Karpas-422 (cell line): ENCODE data around the gene TCIRG1. TPM values are rescaled to one million over a fixed set of nuclear protein-coding genes. Genes with fewer than 3 reads are reported as not detected.
A peak's percentile ranks its signal among the peaks of the same experiment; 100 is the strongest.
"Not testable (repeated sequence)": the region's sequence is repeated elsewhere in the genome, so short reads cannot be mapped to it uniquely, and the experiment has no call there.

ENCODE experiments used
- DNase-seq: peaks from one replicate; pipeline ENCODE4 v3.0.0-alpha.2; 2015
- H2AFZ ChIP-seq: fragments of 200-600 bp; sonication (generic); 2 replicates; pipeline ENCODE4 v1.6.1; 2014; ENCODE audit warnings: antibody characterized with exemption, low read length, mixed read lengths
- H3K27ac ChIP-seq: fragments of 200-600 bp; sonication (generic); 2 replicates; pipeline ENCODE4 v1.5.1; 2014; ENCODE audit warnings: mild to moderate bottlenecking, low read length, moderate library complexity
- H3K27me3 ChIP-seq: fragments of 200-600 bp; sonication (generic); 2 replicates; pipeline ENCODE4 v1.6.1; 2014; ENCODE audit warnings: low read length, mixed read lengths
- H3K36me3 ChIP-seq: fragments of 200-600 bp; sonication (generic); 2 replicates; pipeline ENCODE4 v1.6.1; 2014; ENCODE audit warnings: low read length, mixed read lengths; ENCODE audit not compliant: insufficient read depth
- H3K4me1 ChIP-seq: fragments of 200-600 bp; sonication (generic); 2 replicates; pipeline ENCODE4 v1.6.1; 2014; ENCODE audit warnings: mild to moderate bottlenecking, low read length, mixed read lengths
- H3K4me2 ChIP-seq: fragments of 200-600 bp; sonication (generic); 2 replicates; pipeline ENCODE4 v1.6.1; 2014; ENCODE audit warnings: low read length, low read depth, mild to moderate bottlenecking; ENCODE audit not compliant: poor library complexity, severe bottlenecking
- H3K4me3 ChIP-seq: fragments of 200-600 bp; sonication (generic); 2 replicates; pipeline ENCODE4 v1.5.1; 2014; ENCODE audit warnings: mild to moderate bottlenecking, antibody characterized with exemption, low read length, mixed read lengths
- H3K79me2 ChIP-seq: fragments of 200-600 bp; sonication (generic); 2 replicates; pipeline ENCODE4 v1.6.1; 2014; ENCODE audit warnings: mild to moderate bottlenecking, low read length, mixed read lengths
- H3K9ac ChIP-seq: fragments of 200-600 bp; sonication (generic); 2 replicates; pipeline ENCODE4 v1.6.0; 2014; ENCODE audit warnings: low read length
- H3K9me2 ChIP-seq: fragments of 200-600 bp; sonication (generic), shearing (Covaris generic); replicated peaks from 2 replicates; pipeline ENCODE4 v1.6.0; 2014; ENCODE audit warnings: mild to moderate bottlenecking, low read length, moderate library complexity; ENCODE audit not compliant: insufficient read depth
- H3K9me3 ChIP-seq: fragments of 300-700, 200-600 bp; sonication (generic); 2 replicates; pipeline ENCODE4 v1.6.1; 2014; ENCODE audit warnings: low read length, mixed read lengths
- H4K20me1 ChIP-seq: fragments of 200-600 bp; sonication (generic); 2 replicates; pipeline ENCODE4 v1.6.1; 2014; ENCODE audit warnings: mild to moderate bottlenecking, antibody characterized with exemption, low read length, low read depth; ENCODE audit not compliant: insufficient read depth
- total RNA-seq: library from RNA; depleted of rRNA; stranded (reverse); fragments of >200 nt; shearing (Covaris generic); gene quantifications from 2 replicates; pipeline ENCODE4 v1.2.3, GENCODE V29; 2014; ENCODE audit warnings: low replicate concordance

Gene TCIRG1
- total RNA-seq, 1 experiment from 2014 or later = 47.7 TPM

DNA sequence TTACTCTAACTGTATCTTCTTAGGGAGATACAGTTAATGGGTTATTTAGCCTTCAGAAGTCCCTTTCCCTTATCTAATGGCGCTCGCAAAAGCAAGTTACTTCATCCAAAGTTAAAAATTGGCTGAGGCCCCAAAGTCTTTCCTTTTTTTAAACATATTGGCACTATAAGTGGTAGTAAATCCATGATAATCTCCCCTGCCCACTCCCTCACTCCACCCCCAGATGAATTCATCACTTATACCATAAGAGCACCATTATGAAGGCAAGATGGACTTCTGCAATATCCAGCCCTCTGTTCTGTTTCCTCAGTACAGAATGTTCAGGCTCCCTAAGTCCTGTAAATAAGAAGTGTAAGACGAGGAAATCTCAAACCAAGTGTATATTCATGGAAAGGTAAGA lies 44.7 kb downstream of the TCIRG1 start:
- Histone ChIP-seq H3K4me3 (no peak overlapping the region), H3K79me2 (peaks cover 78% of the 10 kb centered on the region), H3K9me2 (no peaks in the 10 kb centered on the region), H3K9ac (no peak overlapping the region), H2AFZ (no peak overlapping the region), H3K27ac (no peak overlapping the region), H3K9me3 (no peaks in the 10 kb centered on the region), H4K20me1 (0 out of 2 replicates have a peak, but pooled peaks cover under 1% of the 10 kb centered on the region), H3K27me3 (no peaks in the 10 kb centered on the region), H3K4me2 (no peak overlapping the region), H3K36me3 (peaks cover 15% of the 10 kb centered on the region), H3K4me1 (peaks cover 2% of the 10 kb centered on the region)
- no peak for DNase-seq

DNA sequence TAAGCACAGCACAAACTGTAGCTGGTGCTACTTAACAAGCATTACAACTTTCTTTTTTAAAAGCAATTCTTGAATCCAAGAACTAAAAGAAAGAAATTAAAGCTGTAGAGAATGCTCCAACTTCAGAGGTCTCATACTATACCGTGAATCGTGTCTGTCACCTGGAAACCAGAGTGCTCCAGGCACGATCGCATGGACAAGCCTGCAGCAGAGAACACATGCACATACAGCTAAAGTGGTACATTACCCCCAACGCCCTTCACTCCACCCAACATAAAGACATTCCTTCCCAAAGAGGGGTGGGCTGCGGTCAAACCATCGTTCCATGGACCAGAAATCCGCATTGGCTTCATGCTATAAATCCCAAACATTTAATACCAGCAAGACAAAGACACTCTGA lies 50.9 kb downstream of the TCIRG1 start:
- H3K27me3 ChIP-seq = no peaks in the 10 kb centered on the region
- no peak overlapping the region for H3K4me3 ChIP-seq
- no peaks in the 10 kb centered on the region for H3K9me3 ChIP-seq
- peak overlapping the region; percentile 7 for H3K27ac ChIP-seq
- no peak for DNase-seq
- H3K4me1 ChIP-seq = peaks cover 52% of the 10 kb centered on the region
- H3K9me2 ChIP-seq = no peaks in the 10 kb centered on the region
- H3K9ac ChIP-seq = no peak overlapping the region
- H2AFZ ChIP-seq = no peak overlapping the region
- peaks cover 7% of the 10 kb centered on the region; the same call in 1 of the 2 replicates for H3K36me3 ChIP-seq
- no peaks in the 10 kb centered on the region for H4K20me1 ChIP-seq
- H3K79me2 ChIP-seq = peaks cover 98% of the 10 kb centered on the region
- H3K4me2 ChIP-seq = no peak overlapping the region

DNA sequence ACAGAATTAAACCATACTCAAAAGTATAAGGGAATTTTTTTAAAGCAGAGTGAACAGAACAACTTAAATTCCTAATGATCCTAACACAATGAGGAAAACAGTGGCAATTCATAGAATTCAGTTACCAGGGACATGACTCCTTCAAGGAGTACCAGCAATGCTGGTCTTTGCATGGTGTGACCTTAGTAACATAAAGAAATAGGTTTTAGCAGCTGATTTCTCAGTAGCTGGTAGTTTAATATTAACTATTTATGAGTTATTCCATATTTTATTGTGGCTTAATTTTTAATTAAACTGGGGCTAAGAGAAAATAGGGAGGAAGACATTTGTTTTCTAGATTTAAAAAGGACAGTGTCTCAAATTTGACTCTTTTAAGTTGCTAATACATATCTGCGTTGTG lies 51.5 kb downstream of the TCIRG1 start:
- no peak overlapping the region for H2AFZ ChIP-seq
- H3K9ac ChIP-seq = no peak overlapping the region
- no peaks in the 10 kb centered on the region for H3K9me3 ChIP-seq
- H4K20me1 ChIP-seq = no peaks in the 10 kb centered on the region
- peaks cover 8% of the 10 kb centered on the region; the same call in 1 of the 2 replicates for H3K36me3 ChIP-seq
- no peaks in the 10 kb centered on the region for H3K27me3 ChIP-seq
- DNase-seq = no peak
- H3K4me2 ChIP-seq = peak overlapping the region; percentile 7
- no peaks in the 10 kb centered on the region for H3K9me2 ChIP-seq
- peaks cover 95% of the 10 kb centered on the region for H3K79me2 ChIP-seq
- peaks cover 52% of the 10 kb centered on the region for H3K4me1 ChIP-seq
- no peak overlapping the region for H3K4me3 ChIP-seq
- H3K27ac ChIP-seq = peak overlapping the region; percentile 7; the same call in 1 of the 2 replicates

DNA sequence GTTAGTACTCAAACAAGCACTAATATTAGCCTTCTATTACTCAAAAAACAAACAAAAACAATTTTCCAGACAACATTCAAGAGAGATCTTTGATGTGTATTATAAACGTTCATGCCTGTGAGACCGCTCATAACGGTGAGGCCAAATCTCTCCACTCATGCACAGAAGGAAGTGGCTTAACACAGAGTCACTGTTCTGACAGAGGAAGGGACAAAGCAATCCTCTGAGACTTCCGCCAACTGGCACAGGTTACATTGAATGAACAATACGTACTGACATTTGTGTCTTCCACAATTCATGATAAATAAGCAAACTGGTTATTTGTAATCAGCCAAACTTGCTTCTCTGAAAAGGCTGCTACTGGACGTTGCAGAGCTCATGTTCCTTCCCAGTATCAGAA lies 51.9 kb downstream of the TCIRG1 start:
- Histone ChIP-seq H3K9me2 (no peaks in the 10 kb centered on the region), H3K79me2 (peaks cover 91% of the 10 kb centered on the region)

DNA sequence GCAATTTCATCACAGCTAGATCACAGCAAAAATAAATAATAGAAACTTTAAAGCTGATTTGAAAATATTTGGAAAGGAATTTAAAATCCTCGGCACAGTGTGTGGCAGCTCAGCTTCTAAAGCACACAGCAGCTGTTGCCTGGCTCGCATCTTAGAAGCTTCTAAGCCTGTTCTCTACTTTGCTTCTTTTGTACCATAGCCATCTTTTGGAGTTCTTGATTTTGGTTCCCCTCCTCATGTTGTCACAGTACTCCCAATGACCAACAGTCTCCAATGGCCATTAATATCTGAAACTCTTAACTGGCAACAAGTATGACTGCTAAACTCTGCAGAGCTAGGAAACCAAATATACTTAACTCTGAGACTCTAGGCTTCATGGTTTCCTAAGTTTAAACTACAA lies 53.6 kb downstream of the TCIRG1 start:
- peaks cover 89% of the 10 kb centered on the region for H3K79me2 ChIP-seq
- no peaks in the 10 kb centered on the region for H3K9me2 ChIP-seq
- H2AFZ ChIP-seq = no peak overlapping the region
- no peak overlapping the region for H3K4me3 ChIP-seq
- peaks cover 52% of the 10 kb centered on the region for H3K4me1 ChIP-seq
- H3K36me3 ChIP-seq = peaks cover 8% of the 10 kb centered on the region; the same call in 1 of the 2 replicates
- no peak overlapping the region; the same call in 1 of the 2 replicates for H3K27ac ChIP-seq
- H3K9ac ChIP-seq = no peak overlapping the region
- no peaks in the 10 kb centered on the region for H3K9me3 ChIP-seq
- H4K20me1 ChIP-seq = no peaks in the 10 kb centered on the region
- no peak for DNase-seq
- no peak overlapping the region for H3K4me2 ChIP-seq
- no peaks in the 10 kb centered on the region for H3K27me3 ChIP-seq

More for the DNA sequence above, 51.9 kb downstream of the TCIRG1 start:
- no peak for DNase-seq
- peaks cover 8% of the 10 kb centered on the region; the same call in 1 of the 2 replicates for H3K36me3 ChIP-seq
- no peaks in the 10 kb centered on the region for H4K20me1 ChIP-seq
- peak overlapping the region; percentile 24 for H3K4me2 ChIP-seq
- peaks cover 52% of the 10 kb centered on the region for H3K4me1 ChIP-seq
- H3K9me3 ChIP-seq = no peaks in the 10 kb centered on the region
- no peak overlapping the region for H3K9ac ChIP-seq
- H3K27ac ChIP-seq = peak overlapping the region; percentile 7; the same call in 1 of the 2 replicates
- H3K4me3 ChIP-seq = no peak overlapping the region
- H2AFZ ChIP-seq = no peak overlapping the region
- no peaks in the 10 kb centered on the region for H3K27me3 ChIP-seq

DNA sequence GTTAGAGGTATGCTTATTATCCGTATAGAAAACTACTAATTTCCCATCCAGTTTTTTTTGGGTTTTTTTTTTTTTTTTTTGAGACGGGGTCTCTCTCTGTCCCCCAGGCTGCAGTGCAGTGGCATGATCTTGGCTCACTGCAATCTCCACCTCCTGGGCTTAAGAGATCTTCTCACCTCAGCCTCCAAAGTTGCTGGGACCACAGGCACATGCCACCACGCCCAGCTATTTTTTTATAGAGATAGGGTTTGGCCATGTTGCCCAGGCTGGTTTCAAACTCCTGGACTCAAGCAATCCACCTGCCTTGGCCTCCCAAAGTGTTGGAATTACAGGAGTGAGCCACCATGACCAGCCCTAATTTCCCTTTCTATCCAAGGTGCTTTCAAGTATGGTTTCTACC lies 54.1 kb downstream of the TCIRG1 start:
- DNase-seq, H3K36me3 ChIP-seq, H3K4me2 ChIP-seq, H3K27me3 ChIP-seq, H3K4me3 ChIP-seq, H3K9ac ChIP-seq, H3K9me2 ChIP-seq, H3K9me3 ChIP-seq, H4K20me1 ChIP-seq, H3K27ac ChIP-seq, H2AFZ ChIP-seq: not testable (repeated sequence)
- Histone ChIP-seq H3K79me2 (peaks cover 89% of the 10 kb centered on the region), H3K4me1 (peaks cover 52% of the 10 kb centered on the region)

DNA sequence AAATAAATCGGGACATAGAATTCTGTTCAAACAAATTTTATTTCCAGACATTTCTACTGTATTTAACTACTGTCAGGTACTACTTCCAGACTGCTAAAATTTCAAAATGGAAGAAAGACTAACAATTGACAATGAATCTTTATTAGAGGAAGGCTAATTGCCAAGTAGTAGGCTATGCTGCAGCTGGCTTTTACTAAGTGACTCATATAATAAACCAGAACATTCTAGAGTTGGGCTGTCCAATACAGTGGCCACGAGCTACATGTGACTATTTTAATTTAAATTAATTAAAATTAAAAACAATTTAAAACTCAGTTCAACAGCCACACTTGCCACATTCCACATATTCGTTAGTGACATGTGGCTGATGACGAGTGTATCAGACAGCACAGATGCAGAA lies 54.7 kb downstream of the TCIRG1 start:
- Histone ChIP-seq H3K27ac (0 out of 2 replicates have a peak overlapping the region, but pooled peaks have one; percentile 20), H3K9ac (no peak overlapping the region), H4K20me1 (no peaks in the 10 kb centered on the region), H3K27me3 (no peaks in the 10 kb centered on the region), H3K9me2 (no peaks in the 10 kb centered on the region), H3K9me3 (no peaks in the 10 kb centered on the region), H2AFZ (no peak overlapping the region), H3K4me1 (peaks cover 52% of the 10 kb centered on the region), H3K4me2 (no peak overlapping the region), H3K79me2 (peaks cover 88% of the 10 kb centered on the region), H3K4me3 (no peak overlapping the region), H3K36me3 (peaks cover 8% of the 10 kb centered on the region; the same call in 1 of the 2 replicates)
- no peak for DNase-seq

DNA sequence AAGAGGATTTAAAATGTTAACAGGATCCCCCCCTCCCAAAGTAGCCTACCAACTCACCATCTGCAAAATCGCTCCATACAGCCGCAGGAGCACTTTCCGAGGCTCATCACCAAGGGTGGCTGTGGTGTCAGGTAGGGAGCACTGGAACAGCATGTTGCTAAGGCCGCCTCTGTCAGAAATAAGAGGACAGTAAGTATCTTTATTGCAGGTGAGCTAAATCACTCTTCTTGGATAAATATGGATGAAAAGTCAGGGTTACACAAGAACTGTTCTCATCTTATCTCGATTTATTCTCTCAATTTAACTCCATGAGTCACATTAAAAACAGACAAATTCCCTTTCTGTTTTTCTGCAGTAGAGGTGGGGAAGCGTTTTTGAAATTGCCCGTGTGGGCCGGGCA lies 58.1 kb downstream of the TCIRG1 start:
- H3K9ac ChIP-seq = no peak overlapping the region
- H3K79me2 ChIP-seq = peaks cover 86% of the 10 kb centered on the region
- no peak overlapping the region for H2AFZ ChIP-seq
- peaks cover 4% of the 10 kb centered on the region; the same call in 1 of the 2 replicates for H3K36me3 ChIP-seq
- no peaks in the 10 kb centered on the region for H4K20me1 ChIP-seq
- no peak for DNase-seq
- peaks cover 45% of the 10 kb centered on the region for H3K4me1 ChIP-seq
- H3K4me2 ChIP-seq = no peak overlapping the region
- H3K4me3 ChIP-seq = no peak overlapping the region
- H3K27me3 ChIP-seq = no peaks in the 10 kb centered on the region
- no peak overlapping the region for H3K27ac ChIP-seq
- H3K9me3 ChIP-seq = no peaks in the 10 kb centered on the region
- no peaks in the 10 kb centered on the region for H3K9me2 ChIP-seq
